Stomach smooth muscle (tissue), 2 donors: ENCODE measurements around the gene SRRM3.
"Not testable (repeated sequence)": the region's sequence is repeated elsewhere in the genome, so short reads cannot be mapped to it uniquely, and the experiment has no call there.

Experiments used
- H3K27ac ChIP-seq: one replicate; pipeline ENCODE4 v1.7.0; 2013; ENCODE audit warnings: mild to moderate bottlenecking, low read length, inconsistent platforms
- H3K27me3 ChIP-seq, 2 donors: one replicate each; pipeline ENCODE4 v1.7.0; 2013; ENCODE audit warnings: low read length in 2 of 2; ENCODE audit not compliant: insufficient read depth in 2 of 2, control insufficient read depth in 1 of 2
- H3K36me3 ChIP-seq, 2 donors: one replicate each; pipeline ENCODE4 v1.7.0; 2013; ENCODE audit warnings: low read length in 2 of 2; ENCODE audit not compliant: control insufficient read depth in 2 of 2, insufficient read depth in 2 of 2
- H3K4me1 ChIP-seq: one replicate; pipeline ENCODE4 v1.7.0; 2013; ENCODE audit warnings: low read length; ENCODE audit not compliant: control insufficient read depth, insufficient read depth
- H3K4me3 ChIP-seq, 2 donors: one replicate each; pipeline ENCODE4 v1.7.0; 2013; ENCODE audit warnings: low read length in 2 of 2
- H3K9ac ChIP-seq, 2 donors: one replicate each; pipeline ENCODE4 v1.7.0; 2013; ENCODE audit warnings: low read length in 2 of 2, mild to moderate bottlenecking in 1 of 2
- H3K9me3 ChIP-seq, 2 donors: one replicate each; pipeline ENCODE4 v1.7.0; 2013; ENCODE audit warnings: low read length in 2 of 2; ENCODE audit not compliant: control insufficient read depth in 2 of 2
- donor health status: healthy.
- donor health status: Pancreatic carcinoma.

SRRM3 gene

GRCh38 chr7:76333511-76334101 lies 131.9 kb downstream of the SRRM3 start:
- peak overlapping the region in 1 of 2 donors; percentile 44 for H3K4me3 ChIP-seq
- no peak overlapping the region for H3K9ac ChIP-seq
- no peaks in the 10 kb centered on the region for H3K27me3 ChIP-seq
- peaks cover 11 to 16% of the 10 kb centered on the region in 2 donors for H3K36me3 ChIP-seq
- H3K27ac ChIP-seq = peak overlapping the region; percentile 66
- H3K9me3 ChIP-seq = no peaks in the 10 kb centered on the region
- H3K4me1 ChIP-seq = peaks cover 33% of the 10 kb centered on the region

- no peak overlapping the region for H3K9ac ChIP-seq
- peaks cover 3 to 11% of the 10 kb centered on the region in 2 donors for H3K36me3 ChIP-seq
- H3K9me3 ChIP-seq = no peaks in the 10 kb centered on the region
- H3K4me1 ChIP-seq = peaks cover 33% of the 10 kb centered on the region
- no peak overlapping the region for H3K27ac ChIP-seq
- no peaks in the 10 kb centered on the region for H3K27me3 ChIP-seq
- H3K4me3 ChIP-seq = no peak overlapping the region
Observed at GRCh38 chr7:76334320-76334967, 132.7 kb downstream of the SRRM3 start.

GRCh38 chr7:76335417-76335816 lies 133.7 kb downstream of the SRRM3 start:
- H3K27ac ChIP-seq, H3K27me3 ChIP-seq, H3K4me3 ChIP-seq, H3K9me3 ChIP-seq, H3K36me3 ChIP-seq, H3K9ac ChIP-seq: not testable (repeated sequence)
- H3K4me1 ChIP-seq = peaks cover 33% of the 10 kb centered on the region

- H3K27ac ChIP-seq = no peak overlapping the region
- H3K9ac ChIP-seq = no peak overlapping the region
- H3K36me3 ChIP-seq = peaks cover 0 to 5% of the 10 kb centered on the region in 2 donors
- peaks cover 31% of the 10 kb centered on the region for H3K4me1 ChIP-seq
- H3K27me3 ChIP-seq = no peaks in the 10 kb centered on the region
- no peak overlapping the region for H3K4me3 ChIP-seq
- H3K9me3 ChIP-seq = no peaks in the 10 kb centered on the region
Observed at GRCh38 chr7:76336094-76336493, 134.4 kb downstream of the SRRM3 start.
